A549 (cell line): Measurements from ENCODE around the gene SORL1.

Experiments
- BHLHE40 ChIP-seq: IDR thresholded peaks from 2 replicates; pipeline ENCODE4 v1.6.1; 2012; ENCODE audit warnings: low read depth, low read length, inconsistent platforms
- CTCF ChIP-seq: fragments of >200 bp; sonication (Bioruptor Twin); formaldehyde crosslinking; IDR thresholded peaks from 3 replicates; pipeline ENCODE4 v1.5.1; 2016
- EP300 ChIP-seq, 2 experiments: fragments of >200 bp; sonication (Bioruptor Twin); formaldehyde crosslinking; IDR thresholded peaks; 2 replicates in 1 of 2; 3 replicates in 1 of 2; pipeline ENCODE4 v1.6.1; 2016 to 2017
- HDAC2 ChIP-seq: fragments of 200-600 bp; sonication (generic); IDR thresholded peaks from 2 replicates; pipeline ENCODE4 v1.6.1; 2016
- HMGXB4 ChIP-seq: fragments of 250-450 bp; sonication (Bioruptor Pico); IDR thresholded peaks from 2 replicates; pipeline ENCODE4 v1.5.0; 2021; ENCODE audit warnings: mild to moderate bottlenecking, moderate library complexity, borderline replicate concordance
- JUN ChIP-seq, 2 experiments: fragments of >200 bp; sonication (Bioruptor Twin); formaldehyde crosslinking; IDR thresholded peaks; 2 replicates in 1 of 2; 3 replicates in 1 of 2; pipeline ENCODE4 v1.6.1; 2016 to 2017
- KDM1A ChIP-seq: fragments of 200-600 bp; sonication (generic); IDR thresholded peaks from 2 replicates; pipeline ENCODE4 v1.6.1; 2016; ENCODE audit warnings: low read depth, mild to moderate bottlenecking
- POLR2A ChIP-seq: IDR thresholded peaks from 2 replicates; pipeline ENCODE4 v1.6.1; 2012; ENCODE audit warnings: mild to moderate bottlenecking, low read length
- POLR2AphosphoS2 ChIP-seq: conservative IDR thresholded peaks from 2 replicates; pipeline ENCODE4 v1.6.1; 2012; ENCODE audit warnings: low read length, improper control_type of control experiment, inconsistent platforms
- RCOR1 ChIP-seq: fragments of 150-350 bp; IDR thresholded peaks from 2 replicates; pipeline ENCODE4 v1.6.1; 2014; ENCODE audit warnings: antibody characterized with exemption, low read length, low read depth
- REST ChIP-seq: fragments of 200-600 bp; sonication (generic); IDR thresholded peaks from 2 replicates; pipeline ENCODE4 v1.6.1; 2016; ENCODE audit warnings: antibody characterized with exemption, mild to moderate bottlenecking, moderate library complexity
- RFX5 ChIP-seq: fragments of 450-650 bp; IDR thresholded peaks from 2 replicates; pipeline ENCODE4 v1.7.1; 2014; ENCODE audit warnings: antibody characterized with exemption, mild to moderate bottlenecking, moderate library complexity
- ZC3H11A ChIP-seq: fragments of 450-650 bp; IDR thresholded peaks from 2 replicates; pipeline ENCODE4 v1.6.1; 2014; ENCODE audit warnings: antibody characterized with exemption, mild to moderate bottlenecking
- ZSCAN20 ChIP-seq: fragments of 250-450 bp; sonication (Bioruptor Pico); IDR thresholded peaks from 2 replicates; pipeline ENCODE4 v1.8.0; 2022; ENCODE audit warnings: mild to moderate bottlenecking, moderate library complexity

- no peak for TF ChIP-seq HDAC2
- TF ChIP-seq BHLHE40, result no peak
- TF ChIP-seq REST, result no peak
- TF ChIP-seq RFX5, result no peak
- no peak for TF ChIP-seq CTCF
- no peak for TF ChIP-seq EP300 (IDR thresholded peaks at IDR 0.05)
- TF ChIP-seq POLR2A, result no peak
- no peak for TF ChIP-seq HMGXB4 (CRISPR knock-in tag)
- no peak for TF ChIP-seq ZSCAN20
- TF ChIP-seq JUN (IDR thresholded peaks at IDR 0.05), result no peak
- TF ChIP-seq ZC3H11A, result no peak
- TF ChIP-seq KDM1A, result no peak
- TF ChIP-seq RCOR1, result no peak
- no peak for TF ChIP-seq POLR2AphosphoS2
Observed at GRCh38 chr11:121515335-121515671, 63.2 kb downstream of the SORL1 start.
